CD8-positive, alpha-beta memory T cell (primary cell): ENCODE results near the gene RPH3AL. TPM values are rescaled to one million over a fixed set of nuclear protein-coding genes. Genes with fewer than 3 reads are reported as not detected.
"Not testable (repeated sequence)": the region's sequence is repeated elsewhere in the genome, so short reads cannot be mapped to it uniquely, and the experiment has no call there.

ENCODE experiments used
- CTCF ChIA-PET: fragments of 350-600 bp; sonication (Branson Sonifier 250); formaldehyde crosslinking; loops from one replicate; lab custom pipeline; 2021; ENCODE audit warnings: antibody characterized with exemption; lab: Charles Lee
- POLR2A ChIA-PET: fragments of 350-600 bp; sonication (Branson Sonifier 250); formaldehyde crosslinking; loops from one replicate; lab custom pipeline; 2021; ENCODE audit warnings: antibody characterized with exemption; lab: Charles Lee
- DNase-seq, 5 donors: peaks; one replicate each; pipeline versions ENCODE4 v3.0.0 to v3.0.0-alpha.2; 2020 to 2022; ENCODE audit warnings: mixed read lengths in 1 of 5
- H3K27ac ChIP-seq: one replicate; pipeline ENCODE4 v1.7.0; 2013; ENCODE audit warnings: low read depth, mild to moderate bottlenecking, low read length, moderate library complexity
- H3K27me3 ChIP-seq: 2 replicates; pipeline ENCODE4 v1.7.0; 2013; ENCODE audit warnings: low read length, mild to moderate bottlenecking; ENCODE audit not compliant: insufficient read depth, poor library complexity, severe bottlenecking
- H3K36me3 ChIP-seq: 2 replicates; pipeline ENCODE4 v1.7.0; 2013; ENCODE audit warnings: mild to moderate bottlenecking, low read length, moderate library complexity; ENCODE audit not compliant: insufficient read depth
- H3K4me1 ChIP-seq: 2 replicates; pipeline ENCODE4 v1.7.0; 2013; ENCODE audit warnings: mild to moderate bottlenecking, low read length, moderate library complexity; ENCODE audit not compliant: insufficient read depth
- H3K4me3 ChIP-seq: 2 replicates; pipeline ENCODE4 v1.7.0; 2013; ENCODE audit warnings: mild to moderate bottlenecking, low read length
- H3K9me3 ChIP-seq: 2 replicates; pipeline ENCODE4 v1.7.0; 2013; ENCODE audit warnings: mild to moderate bottlenecking, low read length
- H3K27ac Mint-ChIP-seq, 8 donors: one replicate each; pipeline ENCODE4 v1.8.0; 2020 to 2021; ENCODE audit warnings: mixed read lengths in 8 of 8, mild to moderate bottlenecking in 6 of 8, inconsistent platforms in 3 of 8, moderate library complexity in 3 of 8
- H3K27me3 Mint-ChIP-seq, 2 donors: one replicate each; pipeline ENCODE4 v1.8.0; 2020 to 2021; ENCODE audit warnings: mixed read lengths in 2 of 2, mild to moderate bottlenecking in 1 of 2, moderate library complexity in 1 of 2
- H3K36me3 Mint-ChIP-seq, 3 donors: one replicate each; pipeline ENCODE4 v1.8.0; 2020 to 2021; ENCODE audit warnings: mixed read lengths in 3 of 3, inconsistent platforms in 1 of 3, mild to moderate bottlenecking in 1 of 3
- H3K4me1 Mint-ChIP-seq, 3 donors: one replicate each; pipeline ENCODE4 v1.8.0; 2020 to 2021; ENCODE audit warnings: mixed read lengths in 3 of 3, inconsistent platforms in 1 of 3, mild to moderate bottlenecking in 1 of 3
- H3K4me3 Mint-ChIP-seq, 7 donors: one replicate each; pipeline ENCODE4 v1.8.0; 2020 to 2021; ENCODE audit warnings: mixed read lengths in 7 of 7, mild to moderate bottlenecking in 6 of 7, moderate library complexity in 4 of 7, inconsistent platforms in 2 of 7
- H3K9me3 Mint-ChIP-seq, 5 donors: one replicate each; pipeline ENCODE4 v1.8.0; 2020 to 2022; ENCODE audit warnings: mixed read lengths in 5 of 5, mild to moderate bottlenecking in 3 of 5, moderate library complexity in 2 of 5, inconsistent platforms in 1 of 5
- polyA plus RNA-seq: library from polyadenylated mRNA; unstranded; fragments of 300-500 nt; fragmentation: Illumina TruSeq; gene quantifications from one replicate; pipeline ENCODE4 v1.2.3, GENCODE V29; 2021
- total RNA-seq, 2 experiments: library from RNA; stranded (reverse); gene quantifications; one replicate each; pipeline ENCODE4 v1.2.3, GENCODE V29; 2021

Gene RPH3AL
- total and polyA plus RNA-seq, 3 experiments from 2014 or later = 0.91 to 3.7 (median 2.0) TPM

DNA sequence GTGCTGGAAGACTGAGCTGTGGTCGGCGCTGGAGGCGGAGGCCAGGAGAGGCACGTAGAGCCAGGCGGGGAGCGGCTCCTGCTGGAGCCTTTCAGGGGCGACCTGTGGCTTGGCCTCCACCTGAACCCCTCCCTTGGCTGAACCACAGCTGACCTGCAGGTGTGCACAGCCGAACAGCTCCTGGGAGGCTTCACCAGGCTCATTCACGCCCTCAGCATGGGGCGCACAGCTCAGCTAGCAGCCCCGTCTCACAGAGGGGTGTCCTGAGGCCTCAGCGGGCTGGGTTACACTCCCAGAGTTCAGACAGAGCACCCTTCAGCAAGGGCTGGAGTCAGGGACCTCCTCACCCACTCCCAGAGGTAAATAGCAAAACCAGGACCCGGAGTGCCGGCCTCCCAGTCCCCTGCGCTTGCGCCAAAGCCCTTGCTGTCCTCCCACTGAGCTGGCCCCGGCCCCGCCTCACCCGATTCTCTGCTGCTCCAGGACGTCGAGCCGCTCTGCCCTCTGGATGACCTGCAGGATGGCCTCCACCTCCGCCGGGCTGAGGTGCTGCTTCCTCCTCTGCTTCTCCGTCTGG lies 31.7 kb downstream of the RPH3AL start:
- Mint-ChIP-seq H3K4me1 (no peaks in the 10 kb centered on the region), H3K36me3 (peaks cover 0 to 5% (median 5%) of the 10 kb centered on the region in 3 donors), H3K27me3 (peaks cover 0 to 2% of the 10 kb centered on the region in 2 donors), H3K9me3 (no peaks in the 10 kb centered on the region), H3K27ac (peak overlapping the region in 1 of 8 donors; percentile 81), H3K4me3 (no peak overlapping the region)
- no peaks in the 10 kb centered on the region for H3K4me1 ChIP-seq
- no peaks in the 10 kb centered on the region for H3K27me3 ChIP-seq
- no peaks in the 10 kb centered on the region for H3K36me3 ChIP-seq
- H3K27ac ChIP-seq = no peak overlapping the region
- POLR2A ChIA-PET = no interaction called here
- H3K4me3 ChIP-seq = no peak overlapping the region
- CTCF ChIA-PET = no interaction called here
- H3K9me3 ChIP-seq = no peaks in the 10 kb centered on the region
- DNase-seq = peak in 1 of 5 donors; percentile 46

DNA sequence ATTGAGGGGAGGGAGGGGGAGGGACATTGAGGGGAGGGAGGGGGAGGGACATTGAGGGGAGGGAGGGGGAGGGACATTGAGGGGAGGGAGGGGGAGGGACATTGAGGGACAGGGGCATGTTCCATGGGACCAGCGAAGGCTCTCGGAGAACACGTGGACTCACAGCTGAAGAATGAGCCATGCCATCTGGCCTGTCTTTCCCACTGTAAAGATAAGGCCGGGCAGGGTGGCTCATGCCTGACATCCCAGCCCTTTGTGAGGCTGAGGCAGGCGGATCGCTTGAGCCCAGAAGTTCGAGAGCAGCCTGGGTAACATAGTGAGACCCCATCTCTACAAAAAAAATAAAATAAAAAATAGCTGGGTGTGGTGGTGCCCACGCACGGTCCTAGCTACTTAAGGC lies 32.5 kb downstream of the RPH3AL start:
- H3K27ac ChIP-seq = no peak overlapping the region
- no peaks in the 10 kb centered on the region for H3K9me3 ChIP-seq
- peak in 1 of 5 donors; percentile 31 for DNase-seq
- Mint-ChIP-seq H3K36me3 (peaks cover 0 to 5% (median 2%) of the 10 kb centered on the region in 3 donors), H3K4me1 (no peaks in the 10 kb centered on the region), H3K4me3 (no peak overlapping the region), H3K27ac (no peak overlapping the region), H3K9me3 (peaks cover 0 to 2% (median 0%) of the 10 kb centered on the region in 5 donors), H3K27me3 (no peaks in the 10 kb centered on the region)
- no peaks in the 10 kb centered on the region for H3K36me3 ChIP-seq
- ChIA-PET CTCF (no interaction called here), POLR2A (no interaction called here)
- H3K27me3 ChIP-seq = no peaks in the 10 kb centered on the region
- no peak overlapping the region for H3K4me3 ChIP-seq
- H3K4me1 ChIP-seq = no peaks in the 10 kb centered on the region

DNA sequence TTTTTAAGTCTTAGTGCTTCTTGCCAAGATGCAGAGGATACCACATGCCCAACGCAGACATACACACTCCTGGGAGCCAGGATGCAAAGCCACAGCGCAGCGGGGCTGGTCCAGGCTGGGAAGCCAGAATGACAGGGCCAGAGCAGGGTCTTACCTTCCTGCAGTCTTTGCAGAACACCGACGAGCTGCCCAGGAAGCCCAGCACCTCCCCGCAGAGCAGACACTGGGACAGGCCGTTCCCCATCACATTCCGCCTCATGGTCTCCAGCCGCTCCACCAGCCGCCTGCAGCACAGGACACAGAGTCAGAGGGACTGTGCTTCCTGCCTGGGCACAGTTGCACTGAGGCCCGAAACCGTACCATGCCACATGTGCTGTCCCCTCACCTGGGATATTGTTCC lies 33.3 kb downstream of the RPH3AL start:
- Histone ChIP-seq H3K36me3 (no peaks in the 10 kb centered on the region), H3K4me3 (no peak overlapping the region), H3K27me3 (no peaks in the 10 kb centered on the region), H3K9me3 (no peaks in the 10 kb centered on the region), H3K27ac (no peak overlapping the region), H3K4me1 (no peaks in the 10 kb centered on the region)
- ChIA-PET POLR2A (no interaction called here), CTCF (no interaction called here)
- no peak for DNase-seq
- H3K27ac Mint-ChIP-seq = no peak overlapping the region
- no peaks in the 10 kb centered on the region for H3K4me1 Mint-ChIP-seq
- peaks cover 0 to 5% (median 1%) of the 10 kb centered on the region in 3 donors for H3K36me3 Mint-ChIP-seq
- H3K4me3 Mint-ChIP-seq = no peak overlapping the region
- H3K27me3 Mint-ChIP-seq = no peaks in the 10 kb centered on the region
- H3K9me3 Mint-ChIP-seq = peaks cover 0 to 2% (median 0%) of the 10 kb centered on the region in 5 donors

DNA sequence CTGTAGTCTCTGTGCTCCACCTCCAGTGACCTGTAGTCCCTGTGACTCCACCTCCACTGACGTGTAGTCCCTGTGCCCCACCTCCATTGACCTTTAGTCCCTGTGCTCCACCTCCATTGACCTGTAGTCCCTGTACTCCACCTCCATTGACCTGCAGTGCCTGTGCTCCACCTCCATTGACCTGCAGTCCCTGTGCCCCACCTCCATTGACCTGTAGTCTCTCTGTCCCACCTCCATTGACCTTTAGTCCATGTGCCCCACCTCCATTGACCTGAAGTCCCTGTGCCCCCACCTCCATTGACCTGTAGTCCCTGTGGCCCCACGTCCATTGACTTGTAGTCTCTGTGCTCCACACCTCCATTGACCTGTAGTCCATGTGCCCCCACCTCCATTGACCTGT lies 35.5 kb downstream of the RPH3AL start:
- POLR2A ChIA-PET, H3K9me3 ChIP-seq, H3K36me3 Mint-ChIP-seq, H3K9me3 Mint-ChIP-seq, H3K27me3 Mint-ChIP-seq, H3K4me1 ChIP-seq, H3K4me3 Mint-ChIP-seq, H3K4me1 Mint-ChIP-seq, H3K27me3 ChIP-seq, H3K36me3 ChIP-seq, H3K27ac ChIP-seq, CTCF ChIA-PET, H3K4me3 ChIP-seq: not testable (repeated sequence)
- DNase-seq = peak in 1 of 5 donors; percentile 35
- H3K27ac Mint-ChIP-seq = peak overlapping the region in 2 of 8 donors; percentile 30 to 77

DNA sequence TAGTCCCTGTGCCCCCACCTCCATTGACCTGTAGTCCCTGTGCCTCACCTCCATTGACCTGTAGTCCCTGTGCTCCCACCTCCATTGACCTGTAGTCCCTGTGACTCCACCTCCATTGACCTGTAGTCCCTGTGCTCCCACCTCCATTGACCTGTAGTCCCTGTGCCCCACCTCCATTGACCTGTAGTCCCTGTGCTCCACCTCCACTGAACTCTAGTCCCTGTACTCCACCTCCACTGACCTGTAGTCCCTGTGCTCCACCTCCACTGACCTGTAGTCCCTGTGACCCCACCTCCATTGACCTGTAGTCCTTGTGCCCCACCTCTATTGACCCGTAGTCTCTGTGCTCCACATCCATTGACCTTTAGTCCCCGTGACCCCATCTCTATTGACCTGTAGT lies 37.2 kb downstream of the RPH3AL start:
- H3K4me3 ChIP-seq, H3K27ac ChIP-seq, H3K9me3 ChIP-seq, H3K4me3 Mint-ChIP-seq, H3K36me3 ChIP-seq, H3K4me1 ChIP-seq, H3K36me3 Mint-ChIP-seq, H3K27me3 Mint-ChIP-seq, H3K27me3 ChIP-seq, H3K9me3 Mint-ChIP-seq, POLR2A ChIA-PET, H3K4me1 Mint-ChIP-seq, CTCF ChIA-PET: not testable (repeated sequence)
- H3K27ac Mint-ChIP-seq = peak overlapping the region in 1 of 8 donors; percentile 1
- peak in 1 of 5 donors; percentile 20 for DNase-seq

DNA sequence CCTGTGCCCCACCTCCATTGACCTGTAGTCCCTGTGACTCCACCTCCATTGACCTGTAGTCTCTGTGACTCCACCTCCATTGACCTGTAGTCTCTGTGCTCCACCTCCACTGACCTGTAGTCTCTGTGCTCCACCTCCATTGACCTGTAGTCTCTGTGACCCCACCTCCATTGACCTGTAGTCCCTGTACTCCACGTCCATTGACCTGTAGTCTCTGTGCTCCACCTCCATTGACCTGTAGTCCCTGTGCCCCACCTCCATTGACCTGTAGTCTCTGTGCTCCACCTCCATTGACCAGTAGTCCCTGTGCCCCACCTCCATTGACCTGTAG lies 38.0 kb downstream of the RPH3AL start:
- H3K4me3 ChIP-seq, H3K27ac Mint-ChIP-seq, POLR2A ChIA-PET, H3K36me3 ChIP-seq, H3K27me3 Mint-ChIP-seq, CTCF ChIA-PET, H3K4me1 Mint-ChIP-seq, H3K4me3 Mint-ChIP-seq, H3K9me3 ChIP-seq, H3K4me1 ChIP-seq, H3K27ac ChIP-seq, H3K36me3 Mint-ChIP-seq, H3K9me3 Mint-ChIP-seq, H3K27me3 ChIP-seq: not testable (repeated sequence)
- peak in 1 of 5 donors; percentile 35 for DNase-seq

DNA sequence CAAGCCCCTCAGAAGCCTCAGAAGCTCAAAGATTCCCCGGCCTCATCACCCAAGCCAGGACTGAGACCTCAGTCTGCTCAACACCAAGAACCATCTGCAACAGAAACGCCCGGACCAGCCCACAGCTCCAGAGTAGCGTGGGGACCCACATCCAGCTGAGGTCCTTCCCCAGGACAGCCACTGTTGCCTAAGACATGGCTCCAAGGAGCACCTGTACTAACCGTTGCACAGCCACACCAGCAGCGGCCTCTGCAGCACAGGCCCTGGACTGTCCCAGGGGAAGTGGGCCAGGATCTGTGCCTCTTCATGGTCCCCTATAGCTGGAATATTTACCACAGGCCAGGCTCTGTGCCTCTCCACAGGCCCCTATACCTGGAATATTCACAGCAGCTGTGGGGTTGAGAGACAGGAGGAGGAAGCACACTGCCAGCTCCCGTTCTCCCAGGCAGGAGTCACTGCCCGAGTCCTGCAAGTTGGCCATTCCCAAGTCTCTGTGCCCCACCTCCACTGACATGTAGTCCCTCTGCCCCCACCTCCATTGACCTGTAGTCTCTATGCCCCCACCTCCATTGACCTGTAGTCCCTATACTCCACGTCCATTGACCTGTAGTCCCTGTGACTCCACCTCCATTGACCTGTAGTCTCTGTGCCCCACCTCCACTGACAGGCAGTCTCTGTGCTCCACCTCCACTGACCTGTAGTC lies 38.5 kb downstream of the RPH3AL start:
- CTCF ChIA-PET = no interaction called here
- DNase-seq = peak in 1 of 5 donors; percentile 40
- Mint-ChIP-seq H3K27me3 (no peaks in the 10 kb centered on the region), H3K36me3 (peaks cover 0 to 5% (median 0%) of the 10 kb centered on the region in 3 donors), H3K27ac (peak overlapping the region in 1 of 8 donors; percentile 22), H3K4me3 (no peak overlapping the region), H3K4me1 (no peaks in the 10 kb centered on the region), H3K9me3 (peaks cover 0 to 2% (median 0%) of the 10 kb centered on the region in 5 donors)
- H3K36me3 ChIP-seq = no peaks in the 10 kb centered on the region
- no peaks in the 10 kb centered on the region for H3K27me3 ChIP-seq
- H3K4me1 ChIP-seq = no peaks in the 10 kb centered on the region
- POLR2A ChIA-PET = no interaction called here
- H3K9me3 ChIP-seq = no peaks in the 10 kb centered on the region
- H3K27ac ChIP-seq = no peak overlapping the region
- H3K4me3 ChIP-seq = no peak overlapping the region

DNA sequence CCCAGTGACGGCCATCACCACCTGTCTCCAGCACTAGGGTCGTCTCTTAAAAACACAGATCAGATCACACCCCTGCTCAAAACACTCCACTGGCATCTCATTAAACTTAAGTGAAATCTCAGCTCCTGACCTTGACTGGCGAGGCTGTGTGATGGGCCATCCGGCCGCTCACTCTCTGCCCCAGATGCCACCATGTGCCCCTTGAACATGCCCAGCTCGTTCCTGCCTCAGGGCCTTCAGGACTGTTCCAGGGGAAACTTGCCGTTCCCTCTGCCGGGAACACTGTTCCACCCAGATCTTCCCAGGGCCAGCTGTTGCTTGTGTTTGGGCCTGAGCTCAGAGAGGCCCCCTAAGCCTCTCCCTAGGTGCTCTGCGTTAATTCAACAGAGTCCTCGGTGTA lies 39.4 kb downstream of the RPH3AL start:
- no peaks in the 10 kb centered on the region for H3K9me3 ChIP-seq
- CTCF ChIA-PET = no interaction called here
- no peak overlapping the region for H3K4me3 ChIP-seq
- Mint-ChIP-seq H3K9me3 (peaks cover 0 to 2% (median 0%) of the 10 kb centered on the region in 5 donors), H3K27me3 (no peaks in the 10 kb centered on the region), H3K27ac (no peak overlapping the region), H3K36me3 (no peaks in the 10 kb centered on the region), H3K4me1 (no peaks in the 10 kb centered on the region), H3K4me3 (no peak overlapping the region)
- no peak overlapping the region for H3K27ac ChIP-seq
- no peaks in the 10 kb centered on the region for H3K27me3 ChIP-seq
- DNase-seq = peak in 1 of 5 donors; percentile 18
- POLR2A ChIA-PET = no interaction called here
- no peaks in the 10 kb centered on the region for H3K36me3 ChIP-seq
- no peaks in the 10 kb centered on the region for H3K4me1 ChIP-seq
